Middle frontal gyrus (tissue), 1 donor: Measurements from ENCODE around the gene RGR.
"Not testable (repeated sequence)": the region's sequence is repeated elsewhere in the genome, so short reads cannot be mapped to it uniquely, and the experiment has no call there.

Experiments
- DNase-seq: peaks from one replicate; pipeline ENCODE4 v3.0.0-alpha.2; 2015; ENCODE audit warnings: low spot score; ENCODE audit errors: extremely low spot score

The RGR gene

GRCh38 chr10:84257343-84258020 is 12.6 kb downstream of the RGR start:
- no peak for DNase-seq

DNA sequence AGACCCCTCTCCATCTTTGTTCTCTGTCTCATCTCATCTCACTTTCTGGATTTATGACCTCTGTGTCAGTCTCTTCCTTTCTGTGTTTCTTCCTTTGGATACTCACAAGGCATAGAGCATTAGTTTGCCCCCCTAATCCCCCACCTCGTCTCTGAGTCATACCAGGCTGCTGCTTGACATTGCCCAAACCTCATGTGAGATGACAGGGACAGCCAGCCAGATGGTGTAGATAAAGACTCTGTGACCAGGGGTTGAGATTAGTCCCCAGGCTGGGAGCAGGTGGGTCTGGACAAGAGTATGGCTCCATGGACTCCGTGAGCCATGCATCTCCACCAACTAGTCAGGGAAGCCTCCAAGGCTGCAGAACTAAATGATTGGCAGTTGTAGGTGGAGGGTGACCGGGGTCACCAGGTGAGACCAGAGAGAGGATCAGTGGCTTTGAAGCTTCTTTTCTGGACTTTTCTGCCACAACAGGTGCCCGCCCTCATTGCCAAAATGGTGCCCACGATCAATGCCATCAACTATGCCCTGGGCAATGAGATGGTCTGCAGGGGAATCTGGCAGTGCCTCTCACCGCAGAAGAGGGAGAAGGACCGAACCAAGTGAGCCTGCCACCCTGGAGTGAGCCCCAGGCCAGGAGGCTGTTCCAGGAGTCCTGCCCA is 13.3 kb downstream of the RGR start:
- DNase-seq = no peak

DNA sequence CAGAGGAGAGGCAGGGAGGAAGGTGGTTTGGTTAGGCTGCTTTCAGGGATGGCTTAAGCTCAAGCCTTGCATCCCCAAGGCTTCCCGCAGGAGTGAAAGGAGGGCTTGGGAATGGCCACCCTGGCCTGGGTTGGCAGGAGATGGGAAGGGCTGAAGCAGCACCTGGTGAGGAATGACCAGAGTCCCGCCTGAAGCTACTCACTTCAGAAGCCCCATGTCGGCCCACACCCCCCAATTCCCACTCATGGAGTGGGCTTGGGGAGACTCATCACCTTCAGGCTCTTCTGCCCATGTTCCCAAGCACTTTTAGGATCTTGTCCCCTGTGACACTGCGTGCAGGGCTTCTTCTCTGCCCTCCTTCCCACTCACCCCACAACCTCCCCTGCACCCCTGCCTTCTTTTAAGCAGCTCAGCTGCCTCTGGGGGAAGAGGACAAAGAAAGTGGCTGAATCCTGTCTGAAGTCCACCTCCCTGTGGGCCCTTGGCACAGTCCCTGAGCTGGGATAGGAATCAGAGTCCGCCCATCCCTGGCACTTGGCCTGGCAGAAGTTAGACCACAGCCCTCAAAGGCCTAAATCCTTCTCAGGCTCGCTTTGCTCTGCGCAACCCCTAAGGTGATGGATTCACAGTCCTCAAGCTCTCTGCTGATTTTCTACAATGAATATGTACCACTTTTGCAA is 16.5 kb downstream of the RGR start:
- DNase-seq = no peak

DNA sequence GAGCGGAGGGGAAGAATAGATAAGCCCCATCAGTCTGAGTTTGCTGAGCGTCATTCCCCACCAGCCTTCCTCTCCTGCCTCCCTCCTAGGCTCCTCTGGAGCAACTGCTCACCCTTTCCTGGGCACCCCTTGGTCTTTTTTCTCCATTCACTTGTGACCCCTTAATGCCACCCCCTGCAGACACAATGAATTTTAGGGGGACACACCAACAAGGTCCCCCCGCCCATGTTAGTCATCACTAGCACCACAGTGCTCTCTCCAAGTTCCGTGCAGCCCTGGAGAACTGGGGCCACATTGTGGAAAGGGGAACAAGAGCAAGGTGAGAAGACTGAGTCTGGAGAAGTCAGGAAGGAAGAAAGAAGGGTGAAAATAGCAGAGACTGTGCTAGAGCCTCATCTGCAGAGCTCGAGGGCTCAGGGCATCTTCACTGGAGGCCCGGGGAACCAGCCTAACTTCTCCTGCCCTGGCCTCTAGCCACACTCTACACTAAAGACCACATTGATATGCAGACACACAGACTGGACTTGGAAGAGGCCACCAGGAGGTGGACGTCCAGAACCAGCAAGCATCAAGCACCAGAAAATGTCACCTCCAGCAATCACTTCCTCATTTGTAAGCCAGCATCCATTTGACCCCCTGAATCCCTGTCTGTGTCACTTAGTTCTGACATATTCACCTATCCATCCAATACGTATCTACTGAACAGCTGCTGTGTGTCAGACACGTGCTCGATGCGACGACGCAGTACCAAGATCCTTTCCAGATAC is 17.5 kb downstream of the RGR start:
- DNase-seq = no peak

- DNase-seq = no peak
Observed at GRCh38 chr10:84263716-84264115, 18.9 kb downstream of the RGR start.

- peak; percentile 13 for DNase-seq
Observed at GRCh38 chr10:84264611-84265141, 19.8 kb downstream of the RGR start.

DNA sequence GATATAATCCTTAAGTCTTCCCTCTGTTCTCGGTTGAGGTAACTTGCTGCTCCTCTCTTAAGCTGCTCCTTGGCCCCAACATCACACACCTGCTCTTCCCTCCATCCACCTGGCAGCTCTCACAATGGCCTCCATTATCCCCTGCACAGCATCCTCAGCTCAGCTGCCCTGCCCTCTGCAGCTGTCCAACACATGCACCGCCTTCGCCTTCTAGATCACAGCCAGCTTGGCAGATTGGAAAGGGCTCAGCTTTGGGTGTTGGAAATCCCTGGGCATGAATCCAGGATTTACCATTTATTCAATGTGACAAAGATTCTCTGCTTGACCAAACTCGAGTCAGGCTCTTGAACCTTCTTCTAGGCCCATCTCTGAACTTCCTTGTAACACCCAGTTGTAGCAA is 20.6 kb downstream of the RGR start:
- peak; percentile 18 for DNase-seq

GRCh38 chr10:84267503-84268126 is 22.8 kb downstream of the RGR start:
- no peak for DNase-seq

DNA sequence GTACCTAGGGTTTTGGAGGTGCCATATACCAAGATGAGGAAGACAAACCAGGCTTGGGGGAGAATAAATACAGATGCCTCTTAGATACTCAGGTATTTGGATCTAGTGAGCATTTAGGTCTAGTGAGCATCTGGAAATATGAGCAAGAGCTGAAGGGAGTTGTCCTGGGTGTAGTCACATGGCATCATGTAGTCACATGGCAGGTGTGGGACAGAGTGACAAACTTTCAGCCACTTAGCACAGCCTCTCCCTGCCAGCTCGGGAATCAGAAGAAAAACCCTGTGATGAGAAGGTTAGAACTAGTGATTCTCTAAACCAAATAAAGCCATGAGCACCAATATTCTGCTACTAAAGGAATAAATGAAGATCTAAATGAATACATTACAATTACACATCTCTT is 24.3 kb downstream of the RGR start:
- DNase-seq = no peak

DNA sequence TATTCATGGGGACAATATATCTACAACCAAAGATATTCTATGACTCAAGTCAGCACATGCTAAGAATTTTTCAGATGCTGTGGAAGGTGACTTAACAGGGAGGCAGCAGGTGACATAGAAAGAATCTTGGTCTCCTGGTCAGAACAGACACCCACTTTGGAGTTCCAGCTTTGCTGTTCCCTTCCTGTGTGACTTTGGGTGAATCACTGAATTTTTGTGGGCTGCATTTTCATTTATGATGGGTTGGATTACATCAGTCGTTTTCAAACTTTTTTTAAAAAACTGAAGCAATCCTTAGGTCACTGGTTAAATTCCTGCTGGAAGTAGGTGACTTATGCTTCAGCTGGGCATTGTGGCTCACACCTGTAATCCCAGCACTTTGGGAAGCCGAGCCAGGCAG is 24.9 kb downstream of the RGR start:
- DNase-seq = no peak

GRCh38 chr10:84270708-84271107 is 25.9 kb downstream of the RGR start:
- DNase-seq = no peak

DNA sequence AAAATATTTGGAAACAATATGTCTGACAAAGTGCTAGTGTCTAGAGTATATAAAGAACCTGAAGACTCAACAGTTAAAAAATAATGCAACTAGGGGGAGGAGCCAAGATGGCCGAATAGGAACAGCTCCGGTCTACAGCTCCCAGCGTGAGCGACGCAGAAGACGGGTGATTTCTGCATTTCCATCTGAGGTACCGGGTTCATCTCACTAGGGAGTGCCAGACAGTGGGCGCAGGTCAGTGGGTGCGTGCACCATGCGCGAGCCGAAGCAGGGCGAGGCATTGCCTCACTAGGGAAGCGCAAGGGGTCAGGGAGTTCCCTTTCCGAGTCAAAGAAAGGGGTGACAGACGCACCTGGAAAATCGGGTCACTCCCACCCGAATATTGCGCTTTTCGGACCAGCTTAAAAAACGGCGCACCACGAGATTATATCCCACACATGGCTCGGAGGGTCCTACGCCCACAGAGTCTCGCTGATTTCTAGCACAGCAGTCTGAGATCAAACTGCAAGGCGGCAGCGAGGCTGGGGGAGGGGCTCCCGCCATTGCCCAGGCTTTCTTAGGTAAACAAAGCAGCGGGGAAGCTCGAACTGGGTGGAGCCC is 35.1 kb downstream of the RGR start:
- not testable (repeated sequence) for DNase-seq

DNA sequence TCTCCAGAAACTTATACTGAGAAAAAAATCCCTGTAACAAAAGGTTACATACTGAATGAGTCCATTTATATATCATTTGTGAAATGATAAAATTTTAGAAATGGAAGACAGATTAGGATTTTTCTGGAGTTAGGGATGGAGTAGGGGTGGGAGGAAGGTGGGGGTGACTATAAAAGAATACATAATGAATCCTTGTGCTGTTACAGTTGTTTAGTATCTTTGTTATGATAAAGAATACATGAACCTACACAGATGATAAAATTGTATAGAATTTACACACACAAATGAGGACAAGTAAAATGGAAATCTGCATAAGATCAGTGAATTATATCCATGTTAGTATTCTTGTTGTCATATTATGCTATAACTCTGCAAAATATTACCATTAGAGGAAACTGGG is 41.8 kb downstream of the RGR start:
- DNase-seq = no peak

DNA sequence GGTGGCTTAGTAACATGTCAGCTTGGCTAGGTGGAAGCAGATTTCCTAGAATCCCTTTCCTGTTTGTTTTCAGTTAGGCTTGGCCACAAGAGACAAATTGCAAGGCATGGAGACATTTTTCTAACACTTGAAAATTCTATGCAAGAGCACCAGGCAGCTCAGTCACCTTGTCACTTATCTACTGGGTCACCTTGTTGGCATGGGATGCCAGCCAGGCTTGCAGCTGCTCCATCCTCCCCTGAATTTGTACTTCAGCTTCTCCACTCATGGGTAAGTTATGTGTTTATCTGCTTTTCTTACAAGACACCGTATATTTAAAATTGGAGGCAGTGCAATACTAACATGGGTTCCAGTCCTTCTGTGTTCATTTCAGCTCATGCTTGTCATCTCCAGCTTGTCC is 43.3 kb downstream of the RGR start:
- DNase-seq = no peak

- no peak for DNase-seq
Observed at GRCh38 chr10:84289521-84290200, 44.8 kb downstream of the RGR start.

DNA sequence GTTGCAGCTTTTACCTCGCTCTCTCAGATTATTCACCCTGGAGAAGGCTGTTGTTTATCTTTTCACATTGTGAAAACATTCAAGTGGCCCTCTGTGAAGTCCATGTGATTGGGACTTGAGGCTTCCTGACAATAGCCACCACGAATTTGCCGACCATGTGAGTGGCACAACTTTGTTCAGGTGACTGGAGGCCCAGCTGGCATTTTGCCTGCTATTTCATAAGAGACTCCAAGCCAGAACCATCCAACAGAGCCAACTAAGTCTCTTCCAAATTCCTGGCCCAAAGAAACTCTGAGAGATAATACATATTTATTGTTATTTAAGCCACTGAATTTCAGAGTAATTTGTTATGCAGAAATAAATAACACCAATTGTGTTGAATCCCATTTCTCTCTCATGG is 45.4 kb downstream of the RGR start:
- DNase-seq = no peak

DNA sequence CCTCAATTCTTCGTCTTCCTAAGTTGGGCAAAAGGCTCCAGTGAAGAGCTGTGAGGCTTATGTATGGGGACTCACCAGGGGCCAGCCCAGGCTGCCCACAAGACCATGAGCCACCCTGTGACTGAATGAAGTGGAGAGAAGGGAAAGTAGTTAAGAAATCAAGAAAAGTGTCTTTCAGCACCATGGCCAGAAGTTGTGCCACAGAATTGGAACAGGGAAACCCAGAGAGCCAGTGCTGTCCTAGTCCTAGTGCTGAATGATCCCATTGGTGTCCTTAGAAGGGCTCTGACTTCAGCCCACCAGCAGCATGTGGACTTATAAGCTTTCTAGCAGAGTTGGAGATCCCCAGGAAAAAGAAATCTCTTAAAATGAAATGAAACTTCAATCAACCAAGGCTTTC is 46.5 kb downstream of the RGR start:
- no peak for DNase-seq

DNA sequence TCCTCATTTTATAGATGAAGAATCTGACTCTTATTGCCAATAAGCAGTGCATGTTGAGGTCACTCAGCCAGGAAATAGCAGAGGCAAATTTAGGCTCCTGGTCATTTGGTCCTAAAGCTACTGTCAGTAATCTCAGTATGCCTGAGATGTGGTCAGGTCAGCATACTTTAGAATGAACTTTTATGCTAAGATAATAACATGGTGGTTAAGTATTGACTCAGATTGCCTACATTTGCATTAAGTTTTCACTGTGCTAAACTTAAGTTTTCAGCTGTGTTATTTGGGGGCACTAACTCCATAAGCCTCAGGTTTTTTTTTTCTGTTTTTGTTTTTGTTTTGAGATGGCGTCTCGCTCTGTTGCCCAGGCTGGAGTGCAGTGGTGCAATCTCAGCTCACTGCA is 47.6 kb downstream of the RGR start:
- DNase-seq = no peak

GRCh38 chr10:84293171-84293570 is 48.3 kb downstream of the RGR start:
- no peak for DNase-seq

DNA sequence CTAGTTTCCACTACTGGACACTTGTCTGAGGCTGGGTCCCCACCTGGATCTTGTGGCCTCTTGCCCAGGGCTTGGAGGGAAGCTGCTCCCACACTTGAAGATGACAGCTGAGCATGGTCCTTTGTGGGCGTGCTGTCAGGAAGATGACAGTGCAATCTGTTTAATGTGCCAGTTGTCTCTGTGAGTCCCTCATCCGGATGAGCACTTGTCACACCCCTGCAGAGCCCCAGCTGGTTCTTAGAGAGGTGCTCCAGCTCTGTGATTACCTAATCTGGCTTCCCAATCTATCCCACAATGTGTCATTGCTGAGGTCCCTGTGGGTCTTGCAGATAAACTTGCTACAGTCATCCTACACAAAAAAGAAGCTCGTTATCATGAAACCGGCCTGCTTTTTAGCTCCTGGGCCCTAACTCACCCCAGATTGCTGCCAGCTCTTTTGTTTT is 48.7 kb downstream of the RGR start:
- no peak for DNase-seq
